ENCODE measurements around the gene LUC7L2.
"Not testable (repeated sequence)": the region's sequence is repeated elsewhere in the genome, so short reads cannot be mapped to it uniquely, and the experiment has no call there.

The LUC7L2 gene

GRCh38 chr7:139359366-139360209 lies at the start of gene LUC7L2:
LUC7L2 (plus strand) TSS chr7:139359894; CDS start chr7:139360262, 368 bp downstream.
- DNase-seq = peak; percentile 95

- DNase-seq = no peak
Observed at GRCh38 chr7:139317939-139318505, 41.7 kb upstream of the LUC7L2 start.

- DNase-seq = no peak
Observed at GRCh38 chr7:139321071-139321745, 38.5 kb upstream of the LUC7L2 start.

GRCh38 chr7:139324709-139325108 lies 35.0 kb upstream of the LUC7L2 start:
- DNase-seq = not testable (repeated sequence)

- no peak for DNase-seq
Observed at GRCh38 chr7:139328375-139328774, 31.3 kb upstream of the LUC7L2 start.

- DNase-seq = no peak
Observed at GRCh38 chr7:139329119-139329518, 30.6 kb upstream of the LUC7L2 start.

GRCh38 chr7:139330333-139331030 lies 29.2 kb upstream of the LUC7L2 start:
- no peak for DNase-seq

- no peak for DNase-seq
Observed at GRCh38 chr7:139332697-139333359, 26.9 kb upstream of the LUC7L2 start.

- not testable (repeated sequence) for DNase-seq
Observed at GRCh38 chr7:139333443-139333842, 26.3 kb upstream of the LUC7L2 start.

GRCh38 chr7:139334399-139335150 lies 25.1 kb upstream of the LUC7L2 start:
- no peak for DNase-seq

GRCh38 chr7:139339025-139339424 lies 20.7 kb upstream of the LUC7L2 start:
- no peak for DNase-seq

- DNase-seq = no peak
Observed at GRCh38 chr7:139339698-139340036, 20.0 kb upstream of the LUC7L2 start.

- DNase-seq = peak; percentile 94
Observed at GRCh38 chr7:139340037-139340807, 19.5 kb upstream of the LUC7L2 start.

GRCh38 chr7:139340808-139341057 lies 19.0 kb upstream of the LUC7L2 start:
- no peak for DNase-seq

- peak; percentile 80 for DNase-seq
Observed at GRCh38 chr7:139341058-139341775, 18.5 kb upstream of the LUC7L2 start, which contains the start of gene FMC1. FMC1 (plus strand) TSS chr7:139341337; CDS start chr7:139341385, 48 bp downstream.

GRCh38 chr7:139341776-139342226 lies 17.9 kb upstream of the LUC7L2 start:
- no peak for DNase-seq

- no peak for DNase-seq
Observed at GRCh38 chr7:139345042-139345441, 14.7 kb upstream of the LUC7L2 start.

GRCh38 chr7:139351027-139351426 lies 8.7 kb upstream of the LUC7L2 start:
- no peak for DNase-seq

GRCh38 chr7:139354729-139355128 lies 5.0 kb upstream of the LUC7L2 start:
- no peak for DNase-seq

GRCh38 chr7:139355320-139355719 lies 4.4 kb upstream of the LUC7L2 start:
- DNase-seq = no peak

Data from T1000 (cell line).